Measurements from ENCODE around the gene KRTAP4-11.

DNA sequence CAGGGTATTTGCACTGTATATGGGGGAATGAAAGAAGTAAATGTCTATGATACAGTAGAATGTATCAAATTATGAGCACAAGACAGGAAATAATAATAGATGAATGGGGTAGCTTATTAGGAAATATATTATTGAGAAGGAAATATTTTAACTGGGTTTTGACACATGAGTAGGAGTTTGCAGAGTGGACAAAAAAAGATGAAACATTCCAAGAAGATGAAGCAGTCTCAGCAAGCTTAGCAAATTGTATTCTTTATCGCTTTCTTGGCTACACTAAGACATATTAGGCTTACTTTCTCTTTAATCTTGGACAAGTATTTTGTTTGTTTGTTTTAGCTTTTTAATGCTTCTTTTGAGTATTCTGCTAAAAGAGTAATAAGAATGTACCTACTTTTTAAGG is 14.3 kb downstream of the KRTAP4-11 start:
- no peak for TF ChIP-seq ZNF302 (tag by site-specific recombination; IDR thresholded peaks at IDR 0.05; ENCODE audit: low read depth)
- no peak for TF ChIP-seq FEZF1 (tag by site-specific recombination; IDR thresholded peaks at IDR 0.05)
- no peak for TF ChIP-seq CTCF (tag by site-specific recombination; IDR thresholded peaks at IDR 0.05)

Measured in HEK293 (cell line).